CD14-positive monocyte (primary cell): Measurements from ENCODE around the gene AMOT. TPM values are rescaled to one million over a fixed set of nuclear protein-coding genes. Genes with fewer than 3 reads are reported as not detected.

ENCODE experiments used
- DNase-seq, 3 donors: peaks; one replicate each; pipeline ENCODE4 v3.0.0-alpha.2; 2011 to 2022
- H2AFZ ChIP-seq: 2 replicates; pipeline ENCODE4 v1.6.0; 2012; ENCODE audit warnings: mild to moderate bottlenecking, low read depth, low read length, inconsistent platforms; ENCODE audit not compliant: insufficient read depth, poor library complexity, severe bottlenecking
- H3K27ac ChIP-seq, 2 donors: 1 replicate in 1 of 2; 2 replicates in 1 of 2; pipeline ENCODE4 v1.5.1; 2012 to 2013; ENCODE audit warnings: low read length in 2 of 2, control low read depth in 1 of 2, inconsistent platforms in 1 of 2, low read depth in 1 of 2, mild to moderate bottlenecking in 1 of 2
- H3K27me3 ChIP-seq, 2 donors: one replicate each; pipeline versions ENCODE4 v1.6.0 to v1.6.1; 2011 to 2013; ENCODE audit warnings: low read length in 2 of 2; ENCODE audit not compliant: control insufficient read depth in 2 of 2, insufficient read depth in 2 of 2
- H3K36me3 ChIP-seq, 2 donors: replicated peaks in 1 of 2; 1 replicate in 1 of 2; 2 replicates in 1 of 2; pipeline versions ENCODE4 v1.5.1 to v1.6.1; 2012 to 2013; ENCODE audit warnings: low read length in 2 of 2, control low read depth in 1 of 2, inconsistent platforms in 1 of 2, mild to moderate bottlenecking in 1 of 2; ENCODE audit not compliant: insufficient read depth in 2 of 2, control insufficient read depth in 1 of 2
- H3K4me1 ChIP-seq, 2 donors: 1 replicate in 1 of 2; 2 replicates in 1 of 2; pipeline versions ENCODE4 v1.5.1 to v1.6.1; 2012 to 2013; ENCODE audit warnings: low read length in 2 of 2, control low read depth in 1 of 2, inconsistent platforms in 1 of 2, mild to moderate bottlenecking in 1 of 2, moderate library complexity in 1 of 2; ENCODE audit not compliant: insufficient read depth in 2 of 2, control insufficient read depth in 1 of 2
- H3K4me2 ChIP-seq: replicated peaks from 2 replicates; pipeline ENCODE3; 2012; ENCODE audit warnings: low read length, moderate library complexity, mild to moderate bottlenecking; ENCODE audit not compliant: poor library complexity, severe bottlenecking; ENCODE audit errors: extremely low read depth
- H3K4me3 ChIP-seq, 3 experiments: fragments of 200-600 bp in 1 of 3; sonication (generic) in 1 of 3; replicated peaks in 1 of 3; 1 replicate in 2 of 3; 2 replicates in 1 of 3; pipeline ENCODE4 v1.5.1; 2011 to 2013; ENCODE audit warnings: low read length in 3 of 3, mild to moderate bottlenecking in 3 of 3, control low read depth in 2 of 3, low read depth in 2 of 3, inconsistent platforms in 1 of 3, moderate library complexity in 1 of 3
- H3K79me2 ChIP-seq: 2 replicates; pipeline ENCODE4 v1.6.0; 2012; ENCODE audit warnings: mild to moderate bottlenecking, control low read depth, inconsistent platforms, low read length, moderate library complexity; ENCODE audit not compliant: insufficient read depth
- H3K9ac ChIP-seq: 2 replicates; pipeline ENCODE4 v1.6.0; 2017; ENCODE audit warnings: low read length, mild to moderate bottlenecking; ENCODE audit not compliant: insufficient read depth, poor library complexity, severe bottlenecking
- H3K9me3 ChIP-seq, 2 donors: replicated peaks in 1 of 2; 1 replicate in 1 of 2; 2 replicates in 1 of 2; pipeline versions ENCODE4 v1.5.1 to v1.6.1; 2012 to 2013; ENCODE audit warnings: low read length in 2 of 2, control low read depth in 1 of 2; ENCODE audit not compliant: control insufficient read depth in 1 of 2, insufficient read depth in 1 of 2
- H4K20me1 ChIP-seq: 2 replicates; pipeline ENCODE4 v1.6.0; 2012; ENCODE audit warnings: mild to moderate bottlenecking, low read length, control low read depth, moderate library complexity; ENCODE audit not compliant: insufficient read depth
- H3K27ac Mint-ChIP-seq, 7 donors: one replicate each; pipeline ENCODE4 v1.8.0; 2020; ENCODE audit warnings: mild to moderate bottlenecking in 7 of 7, mixed read lengths in 7 of 7, moderate library complexity in 6 of 7, inconsistent platforms in 2 of 7
- H3K27me3 Mint-ChIP-seq, 3 donors: one replicate each; pipeline ENCODE4 v1.8.0; 2021 to 2022; ENCODE audit warnings: low read depth in 3 of 3, mild to moderate bottlenecking in 3 of 3, mixed read lengths in 3 of 3, moderate library complexity in 3 of 3, inconsistent platforms in 1 of 3
- H3K36me3 Mint-ChIP-seq, 2 donors: one replicate each; pipeline ENCODE4 v1.8.0; 2020; ENCODE audit warnings: mixed read lengths in 2 of 2, inconsistent platforms in 1 of 2, mild to moderate bottlenecking in 1 of 2
- H3K4me1 Mint-ChIP-seq: one replicate; pipeline ENCODE4 v1.8.0; 2020; ENCODE audit warnings: mild to moderate bottlenecking, mixed read lengths
- H3K4me3 Mint-ChIP-seq, 2 donors: one replicate each; pipeline ENCODE4 v1.8.0; 2020; ENCODE audit warnings: mild to moderate bottlenecking in 2 of 2, mixed read lengths in 2 of 2, moderate library complexity in 1 of 2
- H3K9me3 Mint-ChIP-seq, 7 donors: one replicate each; pipeline ENCODE4 v1.8.0; 2020 to 2022; ENCODE audit warnings: mixed read lengths in 7 of 7, mild to moderate bottlenecking in 6 of 7, moderate library complexity in 6 of 7, inconsistent platforms in 2 of 7
- CTCF ChIP-seq: fragments of 200-600 bp; IDR thresholded peaks from one replicate; pipeline ENCODE4 v1.8.0; 2022; ENCODE audit warnings: antibody characterized with exemption, mild to moderate bottlenecking
- WGBS: methylation state at CpG from one replicate; pipeline ENCODE4 v1.1.5; 2013; ENCODE audit warnings: missing lambda C conversion rate; ENCODE audit not compliant: insufficient coverage; 5-methylcytosine and 5-hydroxymethylcytosine counted together
- intact Hi-C, 2 donors: fragments of 100-400 bp; cut with micrococcal nuclease; formaldehyde crosslinking; loops; one replicate each; pipeline versions ENCODE4 v1.15.0 to v1.15.1; 2023
- polyA plus RNA-seq, 3 donors: library from polyadenylated mRNA; depleted of rRNA in 1 of 3; unstranded in 2 of 3; stranded (reverse) in 1 of 3; fragments of 300-500 nt in 2 of 3; fragments of >200 nt in 1 of 3; fragmentation: Illumina TruSeq in 2 of 3; gene quantifications; 1 replicate in 2 of 3; 2 replicates in 1 of 3; pipeline ENCODE4 v1.2.3, GENCODE V29; 2012 to 2021

Gene AMOT
- polyA plus RNA-seq, 3 donors: 0.04 to 0.11 TPM; not detected in 1

- Histone ChIP-seq H4K20me1 (no peaks in the 10 kb centered on the region), H3K9me3 (peaks cover 0 to 3% of the 10 kb centered on the region in 2 donors), H3K79me2 (no peaks in the 10 kb centered on the region), H3K36me3 (no peaks in the 10 kb centered on the region), H3K4me3 (no peak overlapping the region), H3K9ac (no peak overlapping the region), H3K4me1 (peaks cover 5 to 8% of the 10 kb centered on the region in 2 donors), H3K27me3 (peaks cover 6 to 7% of the 10 kb centered on the region in 2 donors), H3K27ac (no peak overlapping the region), H3K4me2 (no peak overlapping the region), H2AFZ (no peak overlapping the region)
- Mint-ChIP-seq H3K9me3 (peaks cover 0 to 12% (median 7%) of the 10 kb centered on the region in 7 donors), H3K27ac (no peak overlapping the region), H3K4me1 (peaks cover 14% of the 10 kb centered on the region), H3K4me3 (no peak overlapping the region), H3K36me3 (no peaks in the 10 kb centered on the region), H3K27me3 (peaks cover 7 to 23% (median 10%) of the 10 kb centered on the region in 3 donors)
- TF ChIP-seq CTCF: no peak
- peak in 1 of 3 donors; percentile 6 for DNase-seq
- WGBS: no CpG with 5 or more reads among the region's 6 CpGs
- intact Hi-C loops: no loop called here
These were observed 3.6 kb upstream of the AMOT start for GRCh38 chrX:112844250-112844649.

GRCh38 chrX:112841820-112842157 is 1.2 kb upstream of the AMOT start:
- H3K4me2 ChIP-seq: peak overlapping the region; percentile 89

More at GRCh38 chrX:112841820-112842157, 1.2 kb upstream of the AMOT start:
- peaks cover 0 to 12% (median 7%) of the 10 kb centered on the region in 7 donors for H3K9me3 Mint-ChIP-seq
- Histone ChIP-seq H2AFZ (peak overlapping the region; percentile 88), H3K27ac (no peak overlapping the region), H3K27me3 (peaks cover 6 to 7% of the 10 kb centered on the region in 2 donors), H3K4me1 (peaks cover 5 to 8% of the 10 kb centered on the region in 2 donors), H4K20me1 (no peaks in the 10 kb centered on the region), H3K36me3 (no peaks in the 10 kb centered on the region), H3K9me3 (peaks cover 0 to 3% of the 10 kb centered on the region in 2 donors), H3K79me2 (no peaks in the 10 kb centered on the region), H3K4me3 (peak overlapping the region; percentile 18 to 86 (median 68)), H3K9ac (no peak overlapping the region)
- H3K4me3 Mint-ChIP-seq: peak overlapping the region in 1 of 2 donors; percentile 91
- no peak for TF ChIP-seq CTCF
- intact Hi-C loops: no loop called here
- peak overlapping the region in 1 of 7 donors; percentile 25 for H3K27ac Mint-ChIP-seq
- no peaks in the 10 kb centered on the region for H3K36me3 Mint-ChIP-seq
- peaks cover 10% of the 10 kb centered on the region for H3K4me1 Mint-ChIP-seq
- WGBS: no CpG with 5 or more reads among the region's 5 CpGs
- no peak for DNase-seq
- peaks cover 7 to 23% (median 10%) of the 10 kb centered on the region in 3 donors for H3K27me3 Mint-ChIP-seq
